PC-9 (cell line): Measurements from ENCODE around the gene APBA3.

Source experiments
- CTCF ChIP-seq: fragments of 200-600 bp; sonication (generic); conservative IDR thresholded peaks from 2 replicates; pipeline ENCODE4 v1.6.1; 2017; ENCODE audit warnings: mixed run types, antibody characterized with exemption, mild to moderate bottlenecking, moderate library complexity
- EZH2 ChIP-seq: fragments of 200-600 bp; sonication (generic); IDR thresholded peaks from 2 replicates; pipeline ENCODE4 v1.8.0; 2017; ENCODE audit warnings: antibody characterized with exemption, low read depth

- TF ChIP-seq CTCF, result no peak
- no peak for TF ChIP-seq EZH2
These were observed 34.9 kb upstream of the APBA3 start for GRCh38 chr19:3796358-3796757.
